Hepatocyte (in vitro differentiated cells): ENCODE measurements around the gene SEPTIN10. TPM values are rescaled to one million over a fixed set of nuclear protein-coding genes. Genes with fewer than 3 reads are reported as not detected.
"Not testable (repeated sequence)": the region's sequence is repeated elsewhere in the genome, so short reads cannot be mapped to it uniquely, and the experiment has no call there.

Experiments
- DNase-seq: peaks from one replicate; pipeline ENCODE4 v3.0.0-alpha.2; 2016; ENCODE audit warnings: low spot score
- H2AFZ ChIP-seq: fragments of 200-600 bp; sonication (generic); 2 replicates; pipeline ENCODE4 v1.6.0; 2016; ENCODE audit warnings: antibody characterized with exemption, mild to moderate bottlenecking
- H3K27ac ChIP-seq: fragments of 200-600 bp; sonication (generic); 2 replicates; pipeline ENCODE4 v1.5.1; 2016; ENCODE audit warnings: mild to moderate bottlenecking
- H3K27me3 ChIP-seq: fragments of 200-600 bp; sonication (generic); 2 replicates; pipeline ENCODE4 v1.6.1; 2016
- H3K36me3 ChIP-seq: fragments of 200-600 bp; sonication (generic); replicated peaks from 2 replicates; pipeline ENCODE4 v1.5.1; 2016; ENCODE audit warnings: low read depth; ENCODE audit not compliant: insufficient read depth
- H3K4me1 ChIP-seq: fragments of 200-600 bp; sonication (generic); 2 replicates; pipeline ENCODE4 v1.5.1; 2016; ENCODE audit warnings: mild to moderate bottlenecking, moderate library complexity; ENCODE audit not compliant: insufficient read depth
- H3K4me2 ChIP-seq: fragments of 200-600 bp; sonication (generic); 2 replicates; pipeline ENCODE4 v1.6.0; 2016
- H3K4me3 ChIP-seq: fragments of 200-600 bp; sonication (generic); 2 replicates; pipeline ENCODE4 v1.5.1; 2016; ENCODE audit warnings: mild to moderate bottlenecking
- H3K79me2 ChIP-seq: fragments of 200-600 bp; sonication (generic); 2 replicates; pipeline ENCODE4 v1.6.0; 2017; ENCODE audit warnings: mild to moderate bottlenecking
- H3K9me2 ChIP-seq: fragments of 200-600 bp; sonication (generic); replicated peaks from 2 replicates; pipeline ENCODE4 v1.6.0; 2017; ENCODE audit warnings: mild to moderate bottlenecking; ENCODE audit not compliant: insufficient read depth
- H3K9me3 ChIP-seq: fragments of 200-600 bp; sonication (generic); 2 replicates; pipeline ENCODE4 v1.5.1; 2016; ENCODE audit warnings: low read depth, mild to moderate bottlenecking
- H4K20me1 ChIP-seq: fragments of 200-600 bp; sonication (generic); 2 replicates; pipeline ENCODE4 v1.6.0; 2016; ENCODE audit warnings: mild to moderate bottlenecking; ENCODE audit not compliant: insufficient read depth, poor library complexity, severe bottlenecking
- EZH2 ChIP-seq: fragments of 200-600 bp; sonication (generic); IDR thresholded peaks from 2 replicates; pipeline ENCODE4 v1.6.1; 2016; ENCODE audit warnings: antibody characterized with exemption, mild to moderate bottlenecking, borderline replicate concordance
- EZH2phosphoT487 ChIP-seq: fragments of 200-600 bp; sonication (generic); IDR thresholded peaks from one replicate; pipeline ENCODE4 v1.6.1; 2018; ENCODE audit warnings: antibody characterized with exemption, mild to moderate bottlenecking, low read depth, moderate library complexity; ENCODE audit not compliant: unreplicated experiment, severe bottlenecking
- WGBS: methylation state at CpG from one replicate; pipeline ENCODE4 v1.1.6; 2016; ENCODE audit warnings: low lambda C conversion rate; ENCODE audit errors: missing lambda C conversion rate; 5-methylcytosine and 5-hydroxymethylcytosine counted together
- polyA plus RNA-seq: library from polyadenylated mRNA; unstranded; fragments of >200 nt; fragmentation: Nextera tagmentation; extraction: Ambion mirVana; gene quantifications from 2 replicates; pipeline ENCODE4 v1.2.1, GENCODE V29; 2016
- total RNA-seq: library from RNA; depleted of rRNA; stranded (reverse); fragments of >200 nt; gene quantifications from 2 replicates; pipeline ENCODE4 v1.2.3, GENCODE V29; 2014
- TF ChIP-seq, protein P1 (sequence below): fragments of 200-600 bp; sonication (generic); IDR thresholded peaks from 2 replicates; pipeline ENCODE4 v1.5.1; 2016; ENCODE audit warnings: antibody characterized with exemption, mild to moderate bottlenecking; ENCODE audit not compliant: poor library complexity

SEPTIN10 gene
- total and polyA plus RNA-seq, 2 experiments from 2014 or later = 38.7 to 58.7 TPM

- H4K20me1 ChIP-seq = no peaks in the 10 kb centered on the region
- no peaks in the 10 kb centered on the region for H3K36me3 ChIP-seq
- no peak for DNase-seq
- no peak overlapping the region for H3K4me2 ChIP-seq
- H3K9me2 ChIP-seq = no peaks in the 10 kb centered on the region
- no peaks in the 10 kb centered on the region for H3K79me2 ChIP-seq
- WGBS = 74% methylated on average over 3 of the region's 3 CpGs
- no peaks in the 10 kb centered on the region for H3K9me3 ChIP-seq
- no peaks in the 10 kb centered on the region for H3K27me3 ChIP-seq
- no peak overlapping the region for H2AFZ ChIP-seq
- H3K4me1 ChIP-seq = no peaks in the 10 kb centered on the region
- no peak overlapping the region for H3K4me3 ChIP-seq
- peak overlapping the region; percentile 38 for H3K27ac ChIP-seq
- TF ChIP-seq EZH2 (no peak), EZH2phosphoT487 (no peak)
- TF ChIP-seq, protein P1, sequence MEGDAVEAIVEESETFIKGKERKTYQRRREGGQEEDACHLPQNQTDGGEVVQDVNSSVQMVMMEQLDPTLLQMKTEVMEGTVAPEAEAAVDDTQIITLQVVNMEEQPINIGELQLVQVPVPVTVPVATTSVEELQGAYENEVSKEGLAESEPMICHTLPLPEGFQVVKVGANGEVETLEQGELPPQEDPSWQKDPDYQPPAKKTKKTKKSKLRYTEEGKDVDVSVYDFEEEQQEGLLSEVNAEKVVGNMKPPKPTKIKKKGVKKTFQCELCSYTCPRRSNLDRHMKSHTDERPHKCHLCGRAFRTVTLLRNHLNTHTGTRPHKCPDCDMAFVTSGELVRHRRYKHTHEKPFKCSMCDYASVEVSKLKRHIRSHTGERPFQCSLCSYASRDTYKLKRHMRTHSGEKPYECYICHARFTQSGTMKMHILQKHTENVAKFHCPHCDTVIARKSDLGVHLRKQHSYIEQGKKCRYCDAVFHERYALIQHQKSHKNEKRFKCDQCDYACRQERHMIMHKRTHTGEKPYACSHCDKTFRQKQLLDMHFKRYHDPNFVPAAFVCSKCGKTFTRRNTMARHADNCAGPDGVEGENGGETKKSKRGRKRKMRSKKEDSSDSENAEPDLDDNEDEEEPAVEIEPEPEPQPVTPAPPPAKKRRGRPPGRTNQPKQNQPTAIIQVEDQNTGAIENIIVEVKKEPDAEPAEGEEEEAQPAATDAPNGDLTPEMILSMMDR = no peak
Observed at GRCh38 chr2:109631741-109632140, 18.0 kb upstream of the SEPTIN10 start.

DNA sequence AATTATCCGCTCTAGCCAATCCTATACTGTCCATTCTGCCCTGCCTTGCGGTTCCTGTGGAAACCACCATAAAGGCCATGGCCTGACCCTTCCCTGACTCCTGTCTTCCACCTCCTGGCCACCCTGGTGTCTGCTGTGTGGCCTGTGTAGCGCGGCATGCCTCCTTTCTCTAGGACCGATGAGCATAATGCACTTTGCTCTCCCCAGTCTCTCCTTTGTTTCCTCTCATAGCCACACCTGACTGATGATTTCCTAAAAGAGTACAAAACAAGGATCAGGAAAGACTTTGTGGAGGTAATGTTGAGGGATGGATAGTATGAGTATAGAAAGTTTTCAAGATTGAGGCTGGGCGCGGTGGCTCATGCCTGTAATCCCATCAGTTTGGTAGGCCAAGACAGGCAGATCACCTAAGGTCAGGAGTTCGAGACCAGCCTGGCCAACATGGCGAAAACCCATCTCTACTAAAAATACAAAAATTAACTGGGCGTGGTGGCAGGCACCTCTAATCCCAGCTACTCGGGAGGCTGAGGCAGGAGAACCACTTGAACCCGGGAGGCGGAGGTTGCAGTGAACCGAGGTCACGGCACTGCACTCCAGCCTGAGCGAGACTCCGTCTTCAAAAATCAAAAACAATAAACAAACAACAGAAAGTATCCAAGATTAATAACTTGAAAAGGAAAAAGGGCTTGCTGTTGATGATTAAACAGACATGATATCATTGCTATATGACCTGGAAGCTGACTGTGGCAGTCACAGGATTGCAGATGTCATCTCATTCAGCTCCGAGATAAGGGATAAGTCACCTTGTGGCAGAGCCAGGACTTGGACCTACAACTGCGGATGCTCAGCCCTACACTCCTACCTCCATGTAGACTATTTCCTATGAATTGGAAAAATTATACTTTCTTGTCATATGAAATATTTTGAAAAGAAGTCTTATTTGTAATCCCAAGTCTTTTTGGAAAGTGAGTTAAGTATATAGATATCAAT is 17.0 kb upstream of the SEPTIN10 start:
- Histone ChIP-seq H3K4me3 (no peak overlapping the region), H2AFZ (no peak overlapping the region), H3K4me2 (no peak overlapping the region), H4K20me1 (no peaks in the 10 kb centered on the region), H3K79me2 (no peaks in the 10 kb centered on the region), H3K27ac (peak overlapping the region; percentile 66), H3K4me1 (no peaks in the 10 kb centered on the region), H3K9me3 (no peaks in the 10 kb centered on the region), H3K9me2 (no peaks in the 10 kb centered on the region), H3K36me3 (no peaks in the 10 kb centered on the region), H3K27me3 (no peaks in the 10 kb centered on the region)
- peak; percentile 58 for DNase-seq
- TF ChIP-seq, protein P1 = no peak
- TF ChIP-seq EZH2phosphoT487 = no peak
- no peak for TF ChIP-seq EZH2
- 93% methylated on average over 19 of the region's 19 CpGs for WGBS

- Histone ChIP-seq H3K27ac (peak overlapping the region; percentile 66), H4K20me1 (no peaks in the 10 kb centered on the region), H3K9me3 (no peaks in the 10 kb centered on the region), H3K4me2 (no peak overlapping the region), H3K36me3 (no peaks in the 10 kb centered on the region), H2AFZ (no peak overlapping the region), H3K79me2 (no peaks in the 10 kb centered on the region), H3K9me2 (no peaks in the 10 kb centered on the region), H3K4me3 (no peak overlapping the region), H3K27me3 (no peaks in the 10 kb centered on the region), H3K4me1 (no peaks in the 10 kb centered on the region)
- WGBS = 80% methylated on average over 3 of the region's 3 CpGs
- TF ChIP-seq, protein P1 = no peak
- no peak for TF ChIP-seq EZH2
- TF ChIP-seq EZH2phosphoT487 = no peak
- no peak for DNase-seq
Observed at GRCh38 chr2:109629867-109630266, 16.1 kb upstream of the SEPTIN10 start.

GRCh38 chr2:109628321-109628720 is 14.6 kb upstream of the SEPTIN10 start:
- not testable (repeated sequence) for H3K9me3 ChIP-seq, H4K20me1 ChIP-seq, H3K36me3 ChIP-seq, H2AFZ ChIP-seq, H3K27me3 ChIP-seq, DNase-seq, H3K9me2 ChIP-seq, H3K4me3 ChIP-seq, H3K79me2 ChIP-seq, H3K27ac ChIP-seq, H3K4me2 ChIP-seq, H3K4me1 ChIP-seq
- 94% methylated on average over 7 of the region's 7 CpGs for WGBS
